Body of pancreas (tissue), 4 donors: ENCODE measurements around the gene PGS1. TPM values are rescaled to one million over a fixed set of nuclear protein-coding genes. Genes with fewer than 3 reads are reported as not detected.

ENCODE experiments used
- ATAC-seq: fragments of 150-250 bp; one replicate; pipeline ENCODE4 v1.9.1; 2016
- DNase-seq, 4 donors: peaks; one replicate each; pipeline ENCODE4 v3.0.0-alpha.2; 2019
- H3K27ac ChIP-seq, 4 donors: fragments of 200-600 bp; sonication (generic); 1 replicate in 3 of 4; 2 replicates in 1 of 4; pipeline versions ENCODE4 v1.5.1 to v1.6.1; 2016 to 2019; ENCODE audit warnings: mild to moderate bottlenecking in 1 of 4, mixed read lengths in 1 of 4, moderate library complexity in 1 of 4
- H3K27me3 ChIP-seq, 2 donors: fragments of 200-600 bp; sonication (generic); one replicate each; pipeline ENCODE4 v1.6.0; 2016; ENCODE audit warnings: mild to moderate bottlenecking in 1 of 2
- H3K36me3 ChIP-seq, 2 donors: fragments of 200-600 bp; sonication (generic); replicated peaks in 1 of 2; 2 replicates each; pipeline ENCODE4 v1.5.1; 2016; ENCODE audit warnings: low read depth in 2 of 2; ENCODE audit not compliant: insufficient read depth in 1 of 2
- H3K4me1 ChIP-seq: fragments of 200-600 bp; sonication (generic); one replicate; pipeline ENCODE4 v1.6.0; 2016
- H3K4me3 ChIP-seq, 2 donors: fragments of 200-600 bp; sonication (generic); 1 replicate in 1 of 2; 2 replicates in 1 of 2; pipeline ENCODE4 v1.5.1; 2016 to 2019
- H3K9me3 ChIP-seq, 3 donors: fragments of 200-600 bp; sonication (generic); 1 replicate in 2 of 3; 2 replicates in 1 of 3; pipeline ENCODE4 v1.5.1; 2016
- POLR2A ChIP-seq, 3 donors: fragments of 450-650 bp; IDR thresholded peaks; one replicate each; pipeline ENCODE4 v1.6.1; 2016; ENCODE audit warnings: antibody characterized with exemption in 3 of 3, mild to moderate bottlenecking in 2 of 3
- WGBS, 2 donors: methylation state at CpG; one replicate each; pipeline ENCODE4 v1.1.5; 2017; 5-methylcytosine and 5-hydroxymethylcytosine counted together
- intact Hi-C: fragments of 100-400 bp; cut with DNase I; formaldehyde crosslinking; loops from one replicate; pipeline ENCODE4 v1.15.1; 2023
- small RNA-seq: library from RNA; depleted of rRNA; stranded (forward); fragments of <200 nt; gene quantifications from one replicate; pipeline ENCODE3, GENCODE V24; 2016
- total RNA-seq, 2 donors: library from RNA; depleted of rRNA; stranded (reverse); fragments of >200 nt; gene quantifications; one replicate each; pipeline ENCODE4 v1.1.0, GENCODE V29; 2016
- TF ChIP-seq, protein P1 (sequence below), 7 experiments: fragments of 450-650 bp in 4 of 7; fragments of 200-600 bp in 3 of 7; sonication (generic) in 3 of 7; IDR thresholded peaks; one replicate each; pipeline ENCODE4 v1.5.1; 2016 to 2019; ENCODE audit warnings: antibody characterized with exemption in 7 of 7

PGS1 gene
- total RNA-seq, 2 donors from 2014 or later = 17.1 to 30.4 TPM

DNA sequence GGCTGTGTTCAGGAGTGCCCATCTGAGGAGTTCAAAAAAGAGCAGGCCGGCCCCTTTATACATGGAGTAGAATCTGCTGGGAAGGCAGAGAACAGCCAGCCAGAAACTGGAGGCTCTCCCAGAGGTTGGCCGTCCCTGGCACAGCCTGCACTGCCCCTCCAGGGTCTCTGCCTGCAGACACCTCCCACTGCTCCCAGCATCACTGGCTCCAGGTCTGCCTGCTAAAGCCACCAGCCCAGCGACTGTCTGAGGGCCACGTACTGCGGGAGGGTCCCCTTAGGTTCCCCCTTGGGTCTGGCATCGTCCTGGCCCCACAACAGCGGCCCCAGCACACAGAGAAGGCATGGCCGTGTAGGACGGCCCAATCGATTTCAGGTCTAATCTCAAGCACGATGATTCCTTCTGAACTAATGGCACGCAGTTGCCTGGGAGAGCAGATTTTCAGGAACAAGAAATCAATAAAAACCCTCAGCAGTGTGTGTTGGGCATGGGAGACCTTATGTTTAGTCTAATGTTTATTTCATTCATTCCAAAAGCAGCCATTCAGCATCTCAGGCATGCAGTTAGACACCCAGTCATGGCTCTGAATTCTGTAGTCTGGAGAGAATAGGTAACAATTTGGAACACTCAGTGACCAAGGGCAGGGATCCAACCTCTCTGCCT, 95.6 kb downstream of the PGS1 start:
- Histone ChIP-seq H3K27ac (no peak overlapping the region), H3K27me3 (no peaks in the 10 kb centered on the region), H3K4me1 (no peaks in the 10 kb centered on the region), H3K9me3 (no peaks in the 10 kb centered on the region), H3K36me3 (no peaks in the 10 kb centered on the region), H3K4me3 (no peak overlapping the region)
- TF ChIP-seq POLR2A (IDR thresholded peaks at IDR 0.05) = no peak
- TF ChIP-seq, protein P1, sequence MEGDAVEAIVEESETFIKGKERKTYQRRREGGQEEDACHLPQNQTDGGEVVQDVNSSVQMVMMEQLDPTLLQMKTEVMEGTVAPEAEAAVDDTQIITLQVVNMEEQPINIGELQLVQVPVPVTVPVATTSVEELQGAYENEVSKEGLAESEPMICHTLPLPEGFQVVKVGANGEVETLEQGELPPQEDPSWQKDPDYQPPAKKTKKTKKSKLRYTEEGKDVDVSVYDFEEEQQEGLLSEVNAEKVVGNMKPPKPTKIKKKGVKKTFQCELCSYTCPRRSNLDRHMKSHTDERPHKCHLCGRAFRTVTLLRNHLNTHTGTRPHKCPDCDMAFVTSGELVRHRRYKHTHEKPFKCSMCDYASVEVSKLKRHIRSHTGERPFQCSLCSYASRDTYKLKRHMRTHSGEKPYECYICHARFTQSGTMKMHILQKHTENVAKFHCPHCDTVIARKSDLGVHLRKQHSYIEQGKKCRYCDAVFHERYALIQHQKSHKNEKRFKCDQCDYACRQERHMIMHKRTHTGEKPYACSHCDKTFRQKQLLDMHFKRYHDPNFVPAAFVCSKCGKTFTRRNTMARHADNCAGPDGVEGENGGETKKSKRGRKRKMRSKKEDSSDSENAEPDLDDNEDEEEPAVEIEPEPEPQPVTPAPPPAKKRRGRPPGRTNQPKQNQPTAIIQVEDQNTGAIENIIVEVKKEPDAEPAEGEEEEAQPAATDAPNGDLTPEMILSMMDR (IDR thresholded peaks at IDR 0.05) = no peak
- ATAC-seq (no peak), DNase-seq (no peak)
- intact Hi-C loops = no loop called here
- WGBS, 2 donors = 23 to 38% methylated on average over 3 to 12 of the region's 12 CpGs

Small RNA genes within 50 kb of the gene (small RNA-seq; reads per million reads assigned to genes)
- gene RF00415 = not detected
- not detected for gene RN7SL236P

Other genes starting within 250 kb of the PGS1 start
- gene TMC6, start 249.9 kb upstream of the PGS1 start, total RNA-seq = 10 to 100 TPM; 21.0 to 32.3 TPM
- gene TMC8, start 247.9 kb upstream of the PGS1 start, total RNA-seq = 1 to 10 TPM; 1.6 to 3.3 TPM
- gene C17orf99, start 232.3 kb upstream of the PGS1 start, total RNA-seq = not detected
- gene SYNGR2, start 210.1 kb upstream of the PGS1 start, total RNA-seq = 10 to 100 TPM; 68.6 to 86.4 TPM
- 1 to 10 TPM in 1 of 2 donors, under 1 TPM in 1; 0.66 to 4.9 TPM for gene TK1, start 191.6 kb upstream of the PGS1 start, total RNA-seq
- gene AFMID, start 191.3 kb upstream of the PGS1 start, total RNA-seq = 10 to 100 TPM; 78.9 to 94.6 TPM
- not detected for gene BIRC5, start 164.4 kb upstream of the PGS1 start, total RNA-seq
- not detected for gene TMEM235, start 147.0 kb upstream of the PGS1 start, total RNA-seq
- 10 to 100 TPM; 21.0 to 63.9 TPM for gene SOCS3, start 18.6 kb upstream of the PGS1 start, total RNA-seq
- not detected for gene DNAH17, start 198.7 kb downstream of the PGS1 start, total RNA-seq